Measurements from ENCODE around the gene GPR35.

The GPR35 gene

DNA sequence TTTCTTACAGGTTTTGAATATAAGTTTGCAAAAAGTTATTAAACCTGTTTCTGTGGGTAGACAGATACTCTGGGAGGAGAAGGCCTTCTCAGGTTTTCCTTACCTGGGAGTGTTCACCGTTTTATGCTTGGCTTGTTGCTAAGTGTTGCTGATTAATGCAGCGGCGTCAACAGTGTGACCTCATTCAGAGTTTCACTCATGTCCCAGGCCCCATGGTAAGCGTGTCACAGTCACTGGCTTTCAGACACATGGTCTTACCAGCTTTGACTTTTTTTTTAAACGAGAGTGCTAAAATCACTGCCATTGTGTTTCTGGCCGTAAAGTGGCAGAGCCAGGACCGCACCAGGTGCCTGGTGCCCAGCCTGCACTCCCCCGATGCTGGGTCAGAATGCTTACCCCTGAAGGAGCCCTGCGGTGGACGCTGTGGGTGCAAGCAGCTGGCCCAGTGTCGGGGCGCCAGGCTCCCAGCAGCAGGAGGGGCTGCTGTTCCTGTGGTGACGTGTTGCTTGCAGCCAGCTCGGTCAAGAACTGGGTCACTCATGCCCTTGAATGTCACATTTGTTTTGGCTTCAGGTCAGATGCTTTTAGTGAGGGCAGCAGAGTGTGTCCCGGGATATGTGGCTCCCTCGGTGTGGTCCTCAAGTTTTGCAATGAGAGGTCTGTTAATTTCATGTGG, 35.3 kb upstream of the GPR35 start:
- DNase-seq, result no peak

- no peak for DNase-seq
Observed at GRCh38 chr2:240590681-240591111, 34.6 kb upstream of the GPR35 start.

- DNase-seq, result no peak
Observed at GRCh38 chr2:240591226-240591625, 34.1 kb upstream of the GPR35 start.

DNA sequence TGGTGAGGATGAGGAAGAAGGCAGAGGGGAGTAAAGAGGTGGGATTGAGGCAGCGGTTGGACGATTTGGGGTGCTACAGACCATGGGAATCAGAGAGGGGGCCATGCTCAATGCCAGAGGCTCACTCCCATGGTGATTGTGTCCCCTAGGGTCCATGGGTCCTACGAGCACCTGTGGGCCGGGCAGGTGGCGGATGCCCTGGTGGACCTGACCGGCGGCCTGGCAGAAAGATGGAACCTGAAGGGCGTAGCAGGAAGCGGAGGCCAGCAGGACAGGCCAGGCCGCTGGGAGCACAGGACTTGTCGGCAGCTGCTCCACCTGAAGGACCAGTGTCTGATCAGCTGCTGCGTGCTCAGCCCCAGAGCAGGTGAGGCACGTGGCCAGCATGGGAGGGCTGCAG, 33.5 kb upstream of the GPR35 start:
- DNase-seq, result no peak

DNA sequence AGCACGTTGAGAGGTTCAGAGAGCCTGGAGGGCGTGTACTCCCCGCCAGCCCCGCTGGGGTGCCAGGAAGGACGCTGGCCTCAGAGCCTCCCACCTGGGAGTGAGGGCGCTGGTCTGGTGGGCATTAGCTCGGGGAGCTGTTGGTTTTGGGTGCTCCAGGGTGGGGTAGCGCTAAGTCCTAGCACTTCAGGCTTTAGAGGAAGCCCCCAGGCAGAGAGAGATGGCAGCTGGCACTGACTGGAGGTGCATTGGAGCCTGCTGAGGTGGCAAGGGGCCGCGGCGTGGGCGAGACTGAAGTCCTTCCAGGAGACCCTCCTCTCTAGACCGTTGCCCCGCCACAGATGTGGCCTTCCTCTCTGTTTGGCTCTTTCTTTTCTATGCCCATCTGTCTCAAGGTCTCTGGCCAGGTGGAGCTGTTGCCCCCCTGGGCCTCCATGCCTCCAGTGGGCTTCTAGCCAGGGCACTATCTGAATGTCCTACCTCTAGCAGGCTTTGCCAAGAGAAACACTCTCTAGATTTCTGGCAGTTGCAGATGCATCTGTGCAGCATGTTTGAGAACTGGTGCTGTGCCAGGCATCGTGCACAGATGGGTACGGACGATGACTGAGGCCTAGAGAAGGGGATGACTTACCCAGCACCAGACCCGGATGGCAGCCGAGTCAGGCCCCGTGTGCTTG, 32.1 kb upstream of the GPR35 start:
- DNase-seq, result no peak

DNA sequence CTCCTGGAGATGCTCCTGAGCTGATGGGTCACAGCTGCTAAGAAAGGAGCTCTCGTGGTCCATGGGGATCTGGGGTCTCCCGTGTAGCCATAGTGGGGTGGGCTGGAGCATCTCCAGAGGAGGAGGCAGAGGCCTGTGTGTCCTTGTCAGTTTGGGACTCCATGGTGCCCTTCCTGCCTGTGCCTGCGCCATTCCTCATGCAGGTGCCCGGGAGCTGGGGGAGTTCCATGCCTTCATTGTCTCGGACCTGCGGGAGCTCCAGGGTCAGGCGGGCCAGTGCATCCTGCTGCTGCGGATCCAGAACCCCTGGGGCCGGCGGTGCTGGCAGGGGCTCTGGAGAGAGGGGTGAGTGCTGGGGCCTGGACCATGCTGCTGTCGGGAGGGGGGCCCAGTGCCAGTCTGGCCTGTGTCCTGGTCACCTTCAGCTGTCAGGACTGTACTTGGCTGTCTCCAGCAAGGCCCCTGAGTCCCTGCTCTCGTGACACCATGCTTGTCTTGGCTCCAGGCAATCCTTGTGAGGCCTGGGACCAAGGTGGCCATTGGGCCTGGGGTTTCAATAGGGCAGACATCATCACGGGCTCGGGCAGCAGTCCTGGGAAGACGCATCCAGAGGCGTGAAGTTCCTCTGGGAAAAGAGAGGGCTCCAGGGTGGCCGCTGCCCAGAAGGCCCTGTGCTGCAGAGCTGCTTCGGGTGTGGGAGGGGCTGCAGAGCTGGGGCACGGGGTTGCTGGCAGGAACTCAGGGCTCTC, 31.4 kb upstream of the GPR35 start:
- DNase-seq, result no peak

DNA sequence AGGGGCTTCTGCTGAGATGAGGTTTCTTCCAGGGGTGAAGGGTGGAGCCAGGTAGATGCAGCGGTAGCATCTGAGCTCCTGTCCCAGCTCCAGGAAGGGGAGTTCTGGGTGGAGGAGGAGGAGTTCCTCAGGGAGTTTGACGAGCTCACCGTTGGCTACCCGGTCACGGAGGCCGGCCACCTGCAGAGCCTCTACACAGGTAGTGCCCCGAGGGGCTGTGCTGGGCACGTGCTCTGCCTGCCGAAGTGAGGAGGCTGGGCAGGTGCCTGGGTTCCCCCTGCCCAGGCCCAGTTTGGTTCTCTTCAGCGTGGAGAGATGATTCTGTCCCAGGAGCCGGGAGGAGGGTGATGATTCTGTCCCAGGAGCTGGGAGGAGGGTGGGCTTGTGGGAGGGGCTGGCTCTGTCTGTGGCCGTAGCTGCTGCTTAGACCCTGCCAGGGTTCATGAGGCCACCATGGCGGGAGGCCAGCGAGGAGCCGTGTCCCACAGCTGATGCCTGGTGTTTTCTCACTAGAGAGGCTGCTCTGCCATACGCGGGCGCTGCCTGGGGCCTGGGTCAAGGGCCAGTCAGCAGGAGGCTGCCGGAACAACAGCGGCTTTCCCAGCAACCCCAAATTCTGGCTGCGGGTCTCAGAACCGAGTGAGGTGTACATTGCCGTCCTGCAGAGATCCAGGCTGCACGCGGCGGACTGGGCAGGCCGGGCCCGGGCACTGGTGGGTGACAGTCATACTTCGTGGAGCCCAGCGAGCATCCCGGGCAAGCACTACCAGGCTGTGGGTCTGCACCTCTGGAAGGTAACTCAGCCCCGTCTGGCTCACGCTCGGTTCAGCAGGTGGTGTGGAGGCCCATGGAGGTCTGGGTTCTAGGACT, 30.5 kb upstream of the GPR35 start:
- no peak for DNase-seq

GRCh38 chr2:240595381-240596079, 29.8 kb upstream of the GPR35 start:
- no peak for DNase-seq

DNA sequence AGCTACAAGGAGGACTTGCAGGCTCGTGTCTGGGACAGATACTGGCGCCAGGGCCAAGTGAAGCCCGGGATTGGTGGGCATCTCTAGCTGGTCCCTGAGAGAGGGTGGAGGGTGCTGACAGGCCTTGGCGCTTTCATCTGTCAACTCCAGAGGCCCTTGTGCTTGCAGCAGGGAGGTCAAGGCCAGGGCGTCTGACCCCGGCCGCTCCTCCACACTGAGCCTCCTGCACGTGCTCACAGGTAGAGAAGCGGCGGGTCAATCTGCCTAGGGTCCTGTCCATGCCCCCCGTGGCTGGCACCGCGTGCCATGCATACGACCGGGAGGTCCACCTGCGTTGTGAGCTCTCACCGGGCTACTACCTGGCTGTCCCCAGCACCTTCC, 29.2 kb upstream of the GPR35 start:
- no peak for DNase-seq

DNA sequence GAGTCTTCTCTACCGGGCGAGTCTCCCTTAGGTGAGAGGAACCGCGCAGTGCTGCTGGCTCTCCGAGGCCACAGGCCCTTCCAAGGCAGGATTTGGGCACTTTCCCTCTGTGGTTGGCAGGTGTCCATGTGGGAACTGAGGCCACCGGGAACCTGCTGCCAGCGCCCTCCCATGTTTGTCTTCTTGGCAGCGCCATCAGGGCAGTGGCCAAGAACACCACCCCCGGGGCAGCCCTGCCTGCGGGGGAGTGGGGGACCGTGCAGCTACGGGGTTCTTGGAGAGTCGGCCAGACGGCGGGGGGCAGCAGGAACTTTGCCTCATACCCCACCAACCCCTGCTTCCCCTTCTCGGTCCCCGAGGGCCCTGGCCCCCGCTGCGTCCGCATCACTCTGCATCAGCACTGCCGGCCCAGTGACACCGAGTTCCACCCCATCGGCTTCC, 28.8 kb upstream of the GPR35 start:
- no peak for DNase-seq

DNA sequence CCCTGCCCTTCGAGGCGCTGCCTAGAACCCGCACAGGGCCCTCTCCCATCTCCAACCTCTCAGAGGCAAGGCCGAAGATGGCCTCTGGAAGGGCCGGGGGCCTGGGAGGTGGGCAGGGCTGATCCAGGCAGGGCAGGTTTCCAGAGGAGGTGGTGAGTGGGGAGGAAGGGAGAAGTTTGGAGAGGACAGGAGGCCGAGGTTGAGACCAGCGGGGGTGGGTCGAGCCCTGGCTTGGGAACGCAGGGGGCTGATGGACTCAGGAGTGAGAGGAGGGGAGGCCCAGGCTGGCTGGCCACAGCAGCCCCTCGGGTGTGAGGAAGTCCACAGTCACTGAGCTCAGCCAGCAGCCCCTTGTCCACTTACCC, 28.2 kb upstream of the GPR35 start:
- DNase-seq, result no peak

- no peak for DNase-seq
Observed at GRCh38 chr2:240597419-240598181, 27.7 kb upstream of the GPR35 start.

GRCh38 chr2:240598311-240598911, 26.9 kb upstream of the GPR35 start:
- no peak for DNase-seq

- no peak for DNase-seq
Observed at GRCh38 chr2:240599141-240599583, 26.1 kb upstream of the GPR35 start.

GRCh38 chr2:240600451-240600961, 24.8 kb upstream of the GPR35 start:
- DNase-seq, result no peak

DNA sequence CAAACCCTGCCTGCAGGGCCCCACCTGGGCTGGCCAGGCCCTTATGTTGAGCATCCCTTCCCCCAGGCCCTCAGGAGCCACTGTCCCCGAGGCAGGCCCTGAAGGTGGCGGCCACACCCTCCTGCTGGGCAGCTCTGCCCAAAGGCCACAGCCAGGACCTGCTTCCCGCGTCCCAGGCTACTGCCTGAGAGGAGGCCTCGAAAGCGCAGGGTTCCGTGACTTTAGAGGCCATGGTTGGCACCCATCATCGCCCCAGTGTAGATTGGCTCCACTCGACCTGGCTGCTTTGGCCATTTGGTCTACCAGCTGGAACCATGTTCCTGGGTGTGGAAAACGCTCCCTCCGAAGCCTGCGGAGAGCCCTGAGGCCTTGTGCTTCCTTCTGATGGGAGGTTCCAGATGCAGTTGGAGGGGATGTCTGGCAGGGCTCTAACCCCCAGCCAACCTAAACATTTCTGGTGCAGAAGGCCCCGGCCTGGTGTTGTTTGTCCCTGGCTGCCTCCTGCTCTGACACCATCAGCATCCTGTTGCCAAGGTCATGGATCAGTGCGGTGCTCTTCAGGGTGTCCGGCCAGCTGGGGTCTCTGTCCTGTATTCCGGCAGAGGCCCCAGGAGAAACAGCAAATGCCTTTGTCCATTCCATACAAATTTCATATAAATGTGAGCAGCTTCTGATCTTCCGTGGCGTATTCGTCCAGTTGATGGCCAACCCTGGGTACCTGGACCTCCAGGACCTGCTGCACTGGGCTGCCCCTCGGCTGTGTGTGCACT, 24.0 kb upstream of the GPR35 start:
- no peak for DNase-seq

DNA sequence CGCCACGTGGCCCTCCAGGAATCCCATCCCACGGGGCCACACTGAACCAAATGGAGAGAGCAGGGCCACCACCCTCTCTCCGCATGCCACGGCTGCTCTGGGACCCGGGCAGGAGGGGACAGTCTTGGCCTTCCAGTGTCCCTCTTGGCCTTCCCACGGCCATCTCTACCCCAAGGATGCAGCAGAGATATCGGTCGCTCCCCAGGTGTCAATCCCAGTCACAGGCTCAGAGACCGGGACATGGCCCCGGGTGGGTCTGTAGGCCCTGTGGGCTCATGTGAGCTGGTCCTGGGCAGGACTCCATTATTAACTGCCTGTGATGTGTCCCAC, 23.5 kb upstream of the GPR35 start:
- DNase-seq, result no peak

- DNase-seq, result no peak
Observed at GRCh38 chr2:240602266-240603050, 22.8 kb upstream of the GPR35 start.

DNA sequence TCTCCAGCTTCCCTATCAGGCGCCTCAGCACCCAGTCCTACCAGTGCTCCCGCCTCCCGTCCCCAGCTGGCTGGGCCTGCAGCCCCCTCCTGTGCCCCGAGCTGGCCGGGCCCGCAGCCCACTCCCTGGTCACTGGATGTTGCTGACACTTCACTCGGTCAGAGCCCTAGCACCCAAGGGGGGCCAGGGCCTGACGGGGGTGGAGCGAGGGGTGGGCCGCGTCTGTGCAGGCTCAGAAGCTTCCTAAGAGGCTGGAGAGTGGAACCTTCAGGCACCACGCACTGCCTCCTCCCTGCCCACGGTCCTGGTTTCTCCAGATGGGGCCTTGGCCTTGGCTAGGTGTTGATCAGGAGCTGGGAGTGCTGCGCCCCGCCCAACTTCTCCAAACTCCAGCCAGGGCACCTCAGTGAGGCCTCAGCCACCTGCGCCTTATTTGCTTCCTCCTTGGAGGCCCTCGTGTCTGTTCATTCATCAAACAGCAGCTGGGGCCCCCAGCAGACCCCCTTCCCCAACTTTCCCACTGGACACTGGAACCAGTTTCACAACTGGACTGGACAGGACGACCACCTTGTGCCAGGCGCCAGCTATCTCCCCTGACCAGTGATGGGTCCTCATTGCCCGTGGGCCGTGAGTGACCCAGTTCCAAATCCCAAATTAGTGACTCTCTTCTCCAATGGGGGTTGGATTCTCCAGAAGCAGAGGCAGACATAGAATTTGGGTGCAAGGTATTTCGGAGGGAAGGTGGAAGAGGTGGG, 22.0 kb upstream of the GPR35 start:
- no peak for DNase-seq
